OCI-LY7 (cell line): ENCODE data around the gene ABCA2. TPM values are rescaled to one million over a fixed set of nuclear protein-coding genes. Genes with fewer than 3 reads are reported as not detected.

ENCODE experiments used
- BruUV-seq: library from RNA; stranded (reverse); fragments of 400-500 nt; replicated peaks from 2 replicates; lab custom pipeline; 2021; lab: Mats Ljungman, UMichigan
- CTCF ChIA-PET: fragments of 300-600 bp; sonication (Branson Sonifier 250); formaldehyde crosslinking; loops from one replicate; lab custom pipeline; 2022; ENCODE audit warnings: antibody characterized with exemption; ENCODE audit not compliant: unreplicated experiment; lab: Charles Lee
- POLR2A ChIA-PET: fragments of 300-600 bp; sonication (Branson Sonifier 250); formaldehyde crosslinking; loops from one replicate; lab custom pipeline; 2022; ENCODE audit warnings: antibody characterized with exemption; lab: Charles Lee
- DNase-seq: peaks from one replicate; pipeline ENCODE4 v3.0.0-alpha.2; 2015; ENCODE audit warnings: low spot score
- H2AFZ ChIP-seq: fragments of 200-600 bp; sonication (generic), shearing (Covaris generic); 2 replicates; pipeline ENCODE4 v1.6.1; 2014; ENCODE audit warnings: mild to moderate bottlenecking, antibody characterized with exemption, low read length, moderate library complexity
- H3K27ac ChIP-seq: fragments of 200-600 bp; sonication (generic); 2 replicates; pipeline ENCODE4 v1.5.1; 2014; ENCODE audit warnings: mixed run types, low read depth, mild to moderate bottlenecking, moderate library complexity, low read length, inconsistent platforms; ENCODE audit not compliant: poor library complexity, severe bottlenecking
- H3K36me3 ChIP-seq: fragments of 200-600 bp; sonication (generic); 2 replicates; pipeline ENCODE4 v1.6.1; 2014; ENCODE audit warnings: mild to moderate bottlenecking, antibody characterized with exemption, low read length, moderate library complexity, mixed read lengths; ENCODE audit not compliant: insufficient read depth
- H3K4me1 ChIP-seq: fragments of 200-600 bp; sonication (generic); 2 replicates; pipeline ENCODE4 v1.5.1; 2014; ENCODE audit warnings: mild to moderate bottlenecking, low read length; ENCODE audit not compliant: insufficient read depth, poor library complexity, severe bottlenecking
- H3K4me2 ChIP-seq: fragments of 200-600 bp; sonication (generic); 2 replicates; pipeline ENCODE4 v1.6.1; 2014; ENCODE audit warnings: mild to moderate bottlenecking, low read length
- H3K4me3 ChIP-seq: fragments of 200-600 bp; sonication (generic); 2 replicates; pipeline ENCODE4 v1.5.1; 2014; ENCODE audit warnings: mild to moderate bottlenecking, low read depth, low read length; ENCODE audit not compliant: poor library complexity, severe bottlenecking
- H3K79me2 ChIP-seq: fragments of 200-600 bp; sonication (generic); 2 replicates; pipeline ENCODE4 v1.6.1; 2016; ENCODE audit warnings: low read depth, mild to moderate bottlenecking, low read length, moderate library complexity, mixed read lengths; ENCODE audit not compliant: insufficient read depth
- H3K9me2 ChIP-seq: fragments of 200-600 bp; sonication (generic); 2 replicates; pipeline ENCODE4 v1.6.1; 2016; ENCODE audit warnings: mild to moderate bottlenecking, low read length, mixed read lengths; ENCODE audit not compliant: insufficient read depth
- H3K9me3 ChIP-seq: fragments of 200-600 bp; sonication (generic); 2 replicates; pipeline ENCODE4 v1.6.1; 2014; ENCODE audit warnings: mild to moderate bottlenecking, mixed run types, low read length, mixed read lengths
- H4K20me1 ChIP-seq: fragments of 200-600 bp; sonication (generic); 2 replicates; pipeline ENCODE4 v1.6.1; 2014; ENCODE audit warnings: mild to moderate bottlenecking, antibody characterized with exemption, low read length, moderate library complexity, mixed read lengths; ENCODE audit not compliant: insufficient read depth
- EZH2phosphoT487 ChIP-seq: fragments of 200-600 bp; sonication (generic); IDR thresholded peaks from 2 replicates; pipeline ENCODE4 v1.6.1; 2018; ENCODE audit warnings: low read depth, borderline replicate concordance, mild to moderate bottlenecking, mixed run types, antibody characterized with exemption, low read length, moderate library complexity, mixed read lengths
- intact Hi-C: fragments of 100-400 bp; cut with micrococcal nuclease; formaldehyde crosslinking; loops from one replicate; pipeline ENCODE4 v1.10.0; 2022; ENCODE audit not compliant: unreplicated experiment
- total RNA-seq, 2 experiments: library from RNA; depleted of rRNA in 1 of 2; stranded (reverse); fragments of >200 nt in 1 of 2; shearing (Covaris generic) in 1 of 2; gene quantifications; 2 replicates each; pipeline ENCODE4 v1.2.3, GENCODE V29; 2014 to 2022
- TF ChIP-seq, protein P1 (sequence below): fragments of 200-600 bp; sonication (generic); conservative IDR thresholded peaks from 2 replicates; pipeline ENCODE4 v1.5.1; 2014; ENCODE audit warnings: mild to moderate bottlenecking, antibody characterized with exemption, low read length, moderate library complexity, mixed read lengths

Gene ABCA2
- total RNA-seq, 2 experiments from 2014 or later = 4.1 to 10.6 TPM

DNA sequence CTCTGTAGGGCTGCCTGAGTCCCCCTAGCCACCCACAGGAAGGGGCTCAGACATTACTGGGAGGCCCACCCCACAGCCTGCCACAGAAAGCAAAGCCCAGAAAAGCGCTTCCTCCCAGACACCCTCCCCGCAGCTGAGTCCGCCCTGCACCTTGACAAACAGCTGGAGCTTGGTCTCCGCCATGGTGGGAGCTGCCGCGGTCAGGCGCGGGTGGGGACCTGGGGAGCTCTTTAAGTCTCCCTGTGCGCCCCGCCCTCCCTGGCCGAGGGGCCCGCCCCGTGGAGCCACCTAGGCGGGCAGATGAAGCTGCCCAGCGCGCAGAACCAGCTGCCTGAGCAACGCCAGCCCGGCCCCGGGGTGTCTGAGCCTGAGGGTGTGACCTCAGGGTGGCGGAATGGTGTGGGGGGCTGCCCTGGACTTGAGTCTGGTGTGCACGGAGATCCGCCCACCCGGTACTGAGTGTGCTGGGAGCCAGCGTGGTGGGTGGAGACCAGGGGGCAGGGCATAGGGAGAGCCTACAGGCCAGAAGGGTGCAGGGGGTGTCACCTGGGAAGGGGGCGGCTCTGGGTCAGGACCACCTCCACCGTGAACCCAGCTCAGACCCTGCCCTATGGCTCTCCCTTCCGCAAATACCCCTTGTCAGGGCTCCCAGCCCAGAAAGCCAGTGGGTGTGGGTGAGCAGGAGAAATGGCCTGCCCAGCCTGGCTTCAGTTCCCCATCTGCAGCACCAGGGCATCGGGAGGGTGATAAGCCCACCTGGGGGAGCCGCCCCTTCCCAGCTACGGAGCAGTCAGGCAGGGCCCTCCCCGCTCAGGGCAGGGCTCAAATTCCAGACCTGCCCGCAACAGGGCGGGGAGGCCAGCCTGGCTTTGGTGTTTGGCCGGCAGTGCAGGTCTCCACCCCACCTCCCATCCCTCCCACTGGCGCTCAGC lies 31.4 kb downstream of the ABCA2 start, which contains the start of gene CLIC3:
TSS of gene CLIC3 (minus strand) at position 208 of the 932 bp plus-strand sequence. CDS start at position 183, 25 bp downstream.
- peak within 1 kb of the TSS; percentile 33 for H3K4me2 ChIP-seq
- BruUV-seq = no TSS peak
- no peak for TF ChIP-seq EZH2phosphoT487
- TF ChIP-seq, protein P1, sequence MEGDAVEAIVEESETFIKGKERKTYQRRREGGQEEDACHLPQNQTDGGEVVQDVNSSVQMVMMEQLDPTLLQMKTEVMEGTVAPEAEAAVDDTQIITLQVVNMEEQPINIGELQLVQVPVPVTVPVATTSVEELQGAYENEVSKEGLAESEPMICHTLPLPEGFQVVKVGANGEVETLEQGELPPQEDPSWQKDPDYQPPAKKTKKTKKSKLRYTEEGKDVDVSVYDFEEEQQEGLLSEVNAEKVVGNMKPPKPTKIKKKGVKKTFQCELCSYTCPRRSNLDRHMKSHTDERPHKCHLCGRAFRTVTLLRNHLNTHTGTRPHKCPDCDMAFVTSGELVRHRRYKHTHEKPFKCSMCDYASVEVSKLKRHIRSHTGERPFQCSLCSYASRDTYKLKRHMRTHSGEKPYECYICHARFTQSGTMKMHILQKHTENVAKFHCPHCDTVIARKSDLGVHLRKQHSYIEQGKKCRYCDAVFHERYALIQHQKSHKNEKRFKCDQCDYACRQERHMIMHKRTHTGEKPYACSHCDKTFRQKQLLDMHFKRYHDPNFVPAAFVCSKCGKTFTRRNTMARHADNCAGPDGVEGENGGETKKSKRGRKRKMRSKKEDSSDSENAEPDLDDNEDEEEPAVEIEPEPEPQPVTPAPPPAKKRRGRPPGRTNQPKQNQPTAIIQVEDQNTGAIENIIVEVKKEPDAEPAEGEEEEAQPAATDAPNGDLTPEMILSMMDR = no peak
- peaks cover 56% of the 10 kb centered on the region for H3K4me1 ChIP-seq
- H4K20me1 ChIP-seq = no peaks in the 10 kb centered on the region
- H3K27ac ChIP-seq = peak within 1 kb of the TSS; percentile 3
- CTCF ChIA-PET = interaction anchor here (0.6 kb wide), 1 partner anchor 44 kb away, joined by 3 read pairs; the partner anchor contains the start of gene LCN12
- no peaks in the 10 kb centered on the region; the same call in 1 of the 2 replicates for H3K79me2 ChIP-seq
- POLR2A ChIA-PET = no interaction called here
- no peak within 1 kb of the TSS for H3K4me3 ChIP-seq
- no peaks in the 10 kb centered on the region for H3K9me2 ChIP-seq
- H3K36me3 ChIP-seq = 0 out of 2 replicates have a peak, but pooled peaks cover 3% of the 10 kb centered on the region
- DNase-seq = peak; percentile 37
- intact Hi-C loops = no loop called here
- no peaks in the 10 kb centered on the region for H3K9me3 ChIP-seq
- no peak within 1 kb of the TSS for H2AFZ ChIP-seq

DNA sequence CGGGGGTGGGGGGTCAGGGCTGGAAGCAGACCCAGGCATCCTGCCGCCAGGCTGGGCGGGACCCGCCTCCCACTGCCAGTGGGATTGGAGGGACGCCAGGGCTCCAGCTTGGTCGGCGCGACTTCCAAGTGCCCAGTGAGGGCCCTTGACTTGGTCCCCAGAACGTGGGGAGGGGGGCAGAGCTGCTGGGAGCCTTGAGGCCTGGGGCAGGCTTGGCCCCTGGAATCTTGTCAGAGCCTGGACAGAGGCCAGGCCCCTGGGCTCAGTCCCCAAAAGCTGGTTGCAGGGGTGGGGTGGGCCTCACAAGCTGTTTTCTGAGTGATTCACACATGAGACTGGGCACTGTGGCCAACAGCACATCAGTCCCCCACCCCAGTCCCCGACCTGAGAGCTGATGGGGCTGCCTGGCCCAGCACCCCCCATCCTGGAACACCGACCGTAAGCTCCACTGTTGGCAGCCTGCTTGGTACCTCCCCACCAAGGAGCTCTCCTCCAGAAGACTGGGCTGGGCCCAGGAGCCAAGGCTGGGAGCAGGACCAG lies 32.2 kb downstream of the ABCA2 start:
- Histone ChIP-seq H3K4me1 (peaks cover 55% of the 10 kb centered on the region), H3K79me2 (no peaks in the 10 kb centered on the region; the same call in 1 of the 2 replicates), H3K9me2 (no peaks in the 10 kb centered on the region), H3K9me3 (no peaks in the 10 kb centered on the region), H2AFZ (no peak overlapping the region), H4K20me1 (no peaks in the 10 kb centered on the region), H3K36me3 (0 out of 2 replicates have a peak, but pooled peaks cover 3% of the 10 kb centered on the region), H3K4me2 (peak overlapping the region; percentile 33), H3K27ac (peak overlapping the region; percentile 3), H3K4me3 (no peak overlapping the region)
- no TSS peak for BruUV-seq
- POLR2A ChIA-PET = no interaction called here
- TF ChIP-seq, protein P1 = no peak
- no peak for TF ChIP-seq EZH2phosphoT487
- no peak for DNase-seq
- intact Hi-C loops = no loop called here
- CTCF ChIA-PET = interaction anchor here (0.6 kb wide), 1 partner anchor 44 kb away, joined by 3 read pairs; the partner anchor contains the start of gene LCN12
